Activated T-helper 1 cell treated with anti-CD3 and anti-CD28 coated beads, Interleukin-12 subunit alpha, Interleukin-12 subunit beta, Interleukin-2, Interleukin-4 antibody, amounts not matched to agents 30 ng/mL and 10 ng/mL and 1 ng/mL, durations not matched to agents 14 hours and 24 hours and 36 hours (primary cell): ENCODE measurements around the gene PAPPA. TPM values are rescaled to one million over a fixed set of nuclear protein-coding genes. Genes with fewer than 3 reads are reported as not detected.

Source experiments
- DNase-seq: peaks from one replicate; pipeline ENCODE4 v3.0.0; 2021; ENCODE audit warnings: low spot score
- H3K27ac Mint-ChIP-seq: one replicate; pipeline ENCODE4 v1.8.0; 2021; ENCODE audit warnings: mild to moderate bottlenecking, mixed read lengths
- H3K27me3 Mint-ChIP-seq: one replicate; pipeline ENCODE4 v1.8.0; 2022; ENCODE audit warnings: mild to moderate bottlenecking, moderate library complexity, mixed read lengths; ENCODE audit not compliant: insufficient read depth
- H3K36me3 Mint-ChIP-seq: one replicate; pipeline ENCODE4 v1.8.0; 2021; ENCODE audit warnings: low read depth, mixed read lengths
- H3K4me1 Mint-ChIP-seq: one replicate; pipeline ENCODE4 v1.8.0; 2021; ENCODE audit warnings: low read depth, mixed read lengths
- H3K4me3 Mint-ChIP-seq: one replicate; pipeline ENCODE4 v1.8.0; 2021; ENCODE audit warnings: mild to moderate bottlenecking, moderate library complexity, mixed read lengths
- H3K9me3 Mint-ChIP-seq: one replicate; pipeline ENCODE4 v1.8.0; 2021; ENCODE audit warnings: mixed read lengths
- intact Hi-C: fragments of 100-400 bp; cut with micrococcal nuclease; formaldehyde crosslinking; loops from one replicate; pipeline ENCODE4 v1.15.1; 2024
- total RNA-seq: library from RNA; stranded (reverse); gene quantifications from 2 replicates; pipeline ENCODE4 v1.2.3, GENCODE V29; 2022

Gene PAPPA
- total RNA-seq, 1 donor from 2014 or later, result not detected

- no peaks in the 10 kb centered on the region for H3K36me3 Mint-ChIP-seq
- DNase-seq, result no peak
- intact Hi-C loops, result no loop called here
- H3K27ac Mint-ChIP-seq, result no peak overlapping the region
- H3K9me3 Mint-ChIP-seq, result no peaks in the 10 kb centered on the region
- H3K4me3 Mint-ChIP-seq, result no peak overlapping the region
- no peaks in the 10 kb centered on the region for H3K27me3 Mint-ChIP-seq
- no peaks in the 10 kb centered on the region for H3K4me1 Mint-ChIP-seq
These were observed 263.9 kb downstream of the PAPPA start for GRCh38 chr9:116417464-116417863.

- no peaks in the 10 kb centered on the region for H3K4me1 Mint-ChIP-seq
- intact Hi-C loops, result no loop called here
- H3K9me3 Mint-ChIP-seq, result no peaks in the 10 kb centered on the region
- H3K4me3 Mint-ChIP-seq, result no peak overlapping the region
- H3K36me3 Mint-ChIP-seq, result no peaks in the 10 kb centered on the region
- no peaks in the 10 kb centered on the region for H3K27me3 Mint-ChIP-seq
- no peak for DNase-seq
- no peak overlapping the region for H3K27ac Mint-ChIP-seq
These were observed 265.6 kb downstream of the PAPPA start for GRCh38 chr9:116419181-116419580.

GRCh38 chr9:116420993-116421538 lies 267.5 kb downstream of the PAPPA start:
- Mint-ChIP-seq H3K27ac (no peak overlapping the region), H3K9me3 (no peaks in the 10 kb centered on the region), H3K36me3 (no peaks in the 10 kb centered on the region), H3K4me1 (no peaks in the 10 kb centered on the region), H3K27me3 (no peaks in the 10 kb centered on the region), H3K4me3 (no peak overlapping the region)
- DNase-seq, result no peak
- intact Hi-C loops, result no loop called here

- H3K9me3 Mint-ChIP-seq, result no peaks in the 10 kb centered on the region
- no peaks in the 10 kb centered on the region for H3K4me1 Mint-ChIP-seq
- no peak for DNase-seq
- H3K36me3 Mint-ChIP-seq, result no peaks in the 10 kb centered on the region
- H3K27me3 Mint-ChIP-seq, result no peaks in the 10 kb centered on the region
- no peak overlapping the region for H3K27ac Mint-ChIP-seq
- intact Hi-C loops, result no loop called here
- H3K4me3 Mint-ChIP-seq, result no peak overlapping the region
These were observed 268.8 kb downstream of the PAPPA start for GRCh38 chr9:116422119-116422979.

GRCh38 chr9:116423149-116423548 lies 269.6 kb downstream of the PAPPA start:
- Mint-ChIP-seq H3K27me3 (no peaks in the 10 kb centered on the region), H3K36me3 (no peaks in the 10 kb centered on the region), H3K4me1 (no peaks in the 10 kb centered on the region), H3K9me3 (no peaks in the 10 kb centered on the region), H3K27ac (no peak overlapping the region), H3K4me3 (no peak overlapping the region)
- intact Hi-C loops, result no loop called here
- no peak for DNase-seq

- H3K9me3 Mint-ChIP-seq, result no peaks in the 10 kb centered on the region
- no peak for DNase-seq
- intact Hi-C loops, result no loop called here
- H3K4me3 Mint-ChIP-seq, result no peak overlapping the region
- no peaks in the 10 kb centered on the region for H3K36me3 Mint-ChIP-seq
- no peaks in the 10 kb centered on the region for H3K27me3 Mint-ChIP-seq
- no peaks in the 10 kb centered on the region for H3K4me1 Mint-ChIP-seq
- H3K27ac Mint-ChIP-seq, result no peak overlapping the region
These were observed 271.7 kb downstream of the PAPPA start for GRCh38 chr9:116425244-116425643.

GRCh38 chr9:116430849-116431248 lies 277.3 kb downstream of the PAPPA start:
- no peak overlapping the region for H3K4me3 Mint-ChIP-seq
- no peaks in the 10 kb centered on the region for H3K27me3 Mint-ChIP-seq
- intact Hi-C loops, result no loop called here

GRCh38 chr9:116432051-116432450 lies 278.5 kb downstream of the PAPPA start:
- intact Hi-C loops, result no loop called here
- Mint-ChIP-seq H3K27me3 (no peaks in the 10 kb centered on the region), H3K4me3 (no peak overlapping the region), H3K9me3 (no peaks in the 10 kb centered on the region), H3K27ac (no peak overlapping the region), H3K36me3 (no peaks in the 10 kb centered on the region), H3K4me1 (no peaks in the 10 kb centered on the region)
- DNase-seq, result no peak

More at GRCh38 chr9:116430849-116431248, 277.3 kb downstream of the PAPPA start:
- no peaks in the 10 kb centered on the region for H3K4me1 Mint-ChIP-seq
- no peak for DNase-seq
- no peak overlapping the region for H3K27ac Mint-ChIP-seq
- H3K36me3 Mint-ChIP-seq, result no peaks in the 10 kb centered on the region
- H3K9me3 Mint-ChIP-seq, result no peaks in the 10 kb centered on the region

GRCh38 chr9:116434314-116434713 lies 280.7 kb downstream of the PAPPA start:
- intact Hi-C loops, result no loop called here

GRCh38 chr9:116435706-116436105 lies 282.1 kb downstream of the PAPPA start:
- Mint-ChIP-seq H3K4me3 (no peak overlapping the region), H3K9me3 (peaks cover 3% of the 10 kb centered on the region), H3K27ac (no peak overlapping the region), H3K27me3 (no peaks in the 10 kb centered on the region), H3K4me1 (no peaks in the 10 kb centered on the region), H3K36me3 (no peaks in the 10 kb centered on the region)
- DNase-seq, result no peak
- intact Hi-C loops, result no loop called here

More at GRCh38 chr9:116434314-116434713, 280.7 kb downstream of the PAPPA start:
- DNase-seq, result no peak
- no peak overlapping the region for H3K4me3 Mint-ChIP-seq
- H3K36me3 Mint-ChIP-seq, result no peaks in the 10 kb centered on the region
- H3K27me3 Mint-ChIP-seq, result no peaks in the 10 kb centered on the region
- H3K9me3 Mint-ChIP-seq, result no peaks in the 10 kb centered on the region
- no peak overlapping the region for H3K27ac Mint-ChIP-seq
- H3K4me1 Mint-ChIP-seq, result no peaks in the 10 kb centered on the region

GRCh38 chr9:116436121-116436520 lies 282.5 kb downstream of the PAPPA start:
- no peaks in the 10 kb centered on the region for H3K36me3 Mint-ChIP-seq
- intact Hi-C loops, result no loop called here

GRCh38 chr9:116437411-116438370 lies 284.1 kb downstream of the PAPPA start:
- Mint-ChIP-seq H3K36me3 (no peaks in the 10 kb centered on the region), H3K4me1 (no peaks in the 10 kb centered on the region), H3K4me3 (no peak overlapping the region), H3K9me3 (peaks cover 3% of the 10 kb centered on the region), H3K27ac (no peak overlapping the region), H3K27me3 (no peaks in the 10 kb centered on the region)
- intact Hi-C loops, result no loop called here
- DNase-seq, result no peak

More at GRCh38 chr9:116436121-116436520, 282.5 kb downstream of the PAPPA start:
- Mint-ChIP-seq H3K4me1 (no peaks in the 10 kb centered on the region), H3K27me3 (no peaks in the 10 kb centered on the region), H3K9me3 (peaks cover 3% of the 10 kb centered on the region), H3K27ac (no peak overlapping the region), H3K4me3 (no peak overlapping the region)
- DNase-seq, result no peak

GRCh38 chr9:116442528-116442927 lies 288.9 kb downstream of the PAPPA start:
- no peaks in the 10 kb centered on the region for H3K4me1 Mint-ChIP-seq
- peaks cover 3% of the 10 kb centered on the region for H3K9me3 Mint-ChIP-seq
- H3K27me3 Mint-ChIP-seq, result no peaks in the 10 kb centered on the region
- no peak overlapping the region for H3K27ac Mint-ChIP-seq
- no peak for DNase-seq
- H3K36me3 Mint-ChIP-seq, result no peaks in the 10 kb centered on the region
- intact Hi-C loops, result no loop called here
- H3K4me3 Mint-ChIP-seq, result no peak overlapping the region
